Natural killer cell (primary cell): Measurements from ENCODE around the gene CDKN2B-AS1. TPM values are rescaled to one million over a fixed set of nuclear protein-coding genes. Genes with fewer than 3 reads are reported as not detected.

Source experiments
- ATAC-seq, 3 donors: fragments of 150-1000 bp in 2 of 3; fragments of 200-7000 bp in 1 of 3; cut with Tn5 transposase; 1 replicate in 1 of 3; 2 replicates in 2 of 3; pipeline ENCODE4 v1.10.0; 2021; ENCODE audit warnings: mild to moderate bottlenecking in 2 of 3, moderate library complexity in 2 of 3
- DNase-seq, 2 donors: peaks; one replicate each; pipeline versions ENCODE4 v3.0.0 to v3.0.0-alpha.2; 2013 to 2021; ENCODE audit warnings: mixed read lengths in 1 of 2
- H3K27ac ChIP-seq: one replicate; pipeline ENCODE4 v1.5.1; 2013; ENCODE audit warnings: mild to moderate bottlenecking, low read length
- H3K27me3 ChIP-seq: one replicate; pipeline ENCODE4 v1.6.1; 2013; ENCODE audit warnings: low read length; ENCODE audit not compliant: control insufficient read depth, insufficient read depth
- H3K36me3 ChIP-seq: one replicate; pipeline ENCODE4 v1.6.1; 2013; ENCODE audit warnings: low read length; ENCODE audit not compliant: control insufficient read depth, insufficient read depth
- H3K4me1 ChIP-seq: one replicate; pipeline ENCODE4 v1.6.1; 2013; ENCODE audit warnings: low read length; ENCODE audit not compliant: control insufficient read depth, insufficient read depth
- H3K4me3 ChIP-seq: one replicate; pipeline ENCODE4 v1.5.1; 2013; ENCODE audit warnings: low read length
- H3K9me3 ChIP-seq: one replicate; pipeline ENCODE4 v1.6.1; 2013; ENCODE audit warnings: low read length; ENCODE audit not compliant: control insufficient read depth, insufficient read depth
- H3K27ac Mint-ChIP-seq, 2 donors: one replicate each; pipeline ENCODE4 v1.8.0; 2022; ENCODE audit warnings: mild to moderate bottlenecking in 2 of 2, mixed read lengths in 2 of 2, moderate library complexity in 1 of 2
- H3K27me3 Mint-ChIP-seq, 2 donors: one replicate each; pipeline ENCODE4 v1.8.0; 2022; ENCODE audit warnings: low read depth in 2 of 2, mixed read lengths in 2 of 2
- H3K36me3 Mint-ChIP-seq: one replicate; pipeline ENCODE4 v1.8.0; 2022; ENCODE audit warnings: mixed read lengths
- H3K4me1 Mint-ChIP-seq, 2 donors: one replicate each; pipeline ENCODE4 v1.8.0; 2022; ENCODE audit warnings: mixed read lengths in 2 of 2
- H3K4me3 Mint-ChIP-seq: one replicate; pipeline ENCODE4 v1.8.0; 2022; ENCODE audit warnings: mild to moderate bottlenecking, moderate library complexity, mixed read lengths
- H3K9me3 Mint-ChIP-seq, 2 donors: one replicate each; pipeline ENCODE4 v1.8.0; 2022; ENCODE audit warnings: mixed read lengths in 2 of 2
- WGBS: methylation state at CpG from one replicate; pipeline ENCODE4 v1.1.7; 2013; ENCODE audit warnings: missing lambda C conversion rate; ENCODE audit not compliant: insufficient coverage; 5-methylcytosine and 5-hydroxymethylcytosine counted together
- intact Hi-C: fragments of 100-400 bp; cut with micrococcal nuclease; formaldehyde crosslinking; loops from one replicate; pipeline ENCODE4 v1.14.2; 2022
- total RNA-seq, 4 donors: library from RNA; stranded (reverse); fragments of 120-200 nt in 1 of 4; gene quantifications; one replicate each; pipeline versions ENCODE4 v1.2.3 to v1.2.4, GENCODE V29; 2013 to 2022
- TF ChIP-seq, protein P1 (sequence below): fragments of 200-600 bp; IDR thresholded peaks from one replicate; pipeline ENCODE4 v1.8.0; 2022; ENCODE audit warnings: antibody characterized with exemption

CDKN2B-AS1 gene
- total RNA-seq, 3 donors from 2014 or later (not counting 1 experiment from before 2014, with no cell fraction given), result 2.6 to 4.3 (median 3.1) TPM

DNA sequence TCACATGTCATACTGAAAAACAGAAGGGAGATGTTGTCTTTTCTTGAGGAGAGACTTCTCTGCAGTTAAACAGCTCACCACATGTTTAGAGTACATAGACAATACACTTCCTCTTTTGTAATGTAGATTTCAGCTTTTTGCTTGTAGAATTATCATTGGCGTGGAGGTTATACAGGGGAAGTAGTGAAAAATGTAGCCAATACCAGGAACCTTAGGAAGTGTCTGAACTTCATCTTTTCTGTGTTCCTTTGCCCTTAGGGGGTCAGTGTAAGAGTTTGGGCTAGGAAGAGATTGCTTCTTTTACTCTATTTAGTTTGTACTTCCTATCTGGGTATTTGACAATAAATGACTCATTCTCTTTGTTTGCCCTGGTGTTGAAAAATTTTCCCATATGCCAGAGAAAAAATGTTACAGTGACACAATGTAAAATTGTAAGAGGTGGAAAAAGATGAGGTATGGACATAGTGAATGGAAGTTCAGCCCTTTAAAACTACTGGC is 35.6 kb downstream of the CDKN2B-AS1 start:
- Histone ChIP-seq H3K27ac (no peak overlapping the region), H3K9me3 (no peaks in the 10 kb centered on the region), H3K4me1 (no peaks in the 10 kb centered on the region), H3K4me3 (no peak overlapping the region), H3K27me3 (no peaks in the 10 kb centered on the region), H3K36me3 (no peaks in the 10 kb centered on the region)
- H3K27ac Mint-ChIP-seq, result no peak overlapping the region
- intact Hi-C loops, result no loop called here
- ATAC-seq, result peak in 1 of 3 donors; percentile 53
- TF ChIP-seq, protein P1, sequence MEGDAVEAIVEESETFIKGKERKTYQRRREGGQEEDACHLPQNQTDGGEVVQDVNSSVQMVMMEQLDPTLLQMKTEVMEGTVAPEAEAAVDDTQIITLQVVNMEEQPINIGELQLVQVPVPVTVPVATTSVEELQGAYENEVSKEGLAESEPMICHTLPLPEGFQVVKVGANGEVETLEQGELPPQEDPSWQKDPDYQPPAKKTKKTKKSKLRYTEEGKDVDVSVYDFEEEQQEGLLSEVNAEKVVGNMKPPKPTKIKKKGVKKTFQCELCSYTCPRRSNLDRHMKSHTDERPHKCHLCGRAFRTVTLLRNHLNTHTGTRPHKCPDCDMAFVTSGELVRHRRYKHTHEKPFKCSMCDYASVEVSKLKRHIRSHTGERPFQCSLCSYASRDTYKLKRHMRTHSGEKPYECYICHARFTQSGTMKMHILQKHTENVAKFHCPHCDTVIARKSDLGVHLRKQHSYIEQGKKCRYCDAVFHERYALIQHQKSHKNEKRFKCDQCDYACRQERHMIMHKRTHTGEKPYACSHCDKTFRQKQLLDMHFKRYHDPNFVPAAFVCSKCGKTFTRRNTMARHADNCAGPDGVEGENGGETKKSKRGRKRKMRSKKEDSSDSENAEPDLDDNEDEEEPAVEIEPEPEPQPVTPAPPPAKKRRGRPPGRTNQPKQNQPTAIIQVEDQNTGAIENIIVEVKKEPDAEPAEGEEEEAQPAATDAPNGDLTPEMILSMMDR, result no peak
- H3K36me3 Mint-ChIP-seq, result no peaks in the 10 kb centered on the region
- no peak overlapping the region for H3K4me3 Mint-ChIP-seq
- H3K27me3 Mint-ChIP-seq, result peaks cover 0 to 2% of the 10 kb centered on the region in 2 donors
- no peak for DNase-seq
- peaks cover under 1 to 2% of the 10 kb centered on the region in 2 donors for H3K4me1 Mint-ChIP-seq
- 0% methylated on average over 1 of the region's 1 CpG for WGBS
- H3K9me3 Mint-ChIP-seq, result no peaks in the 10 kb centered on the region

DNA sequence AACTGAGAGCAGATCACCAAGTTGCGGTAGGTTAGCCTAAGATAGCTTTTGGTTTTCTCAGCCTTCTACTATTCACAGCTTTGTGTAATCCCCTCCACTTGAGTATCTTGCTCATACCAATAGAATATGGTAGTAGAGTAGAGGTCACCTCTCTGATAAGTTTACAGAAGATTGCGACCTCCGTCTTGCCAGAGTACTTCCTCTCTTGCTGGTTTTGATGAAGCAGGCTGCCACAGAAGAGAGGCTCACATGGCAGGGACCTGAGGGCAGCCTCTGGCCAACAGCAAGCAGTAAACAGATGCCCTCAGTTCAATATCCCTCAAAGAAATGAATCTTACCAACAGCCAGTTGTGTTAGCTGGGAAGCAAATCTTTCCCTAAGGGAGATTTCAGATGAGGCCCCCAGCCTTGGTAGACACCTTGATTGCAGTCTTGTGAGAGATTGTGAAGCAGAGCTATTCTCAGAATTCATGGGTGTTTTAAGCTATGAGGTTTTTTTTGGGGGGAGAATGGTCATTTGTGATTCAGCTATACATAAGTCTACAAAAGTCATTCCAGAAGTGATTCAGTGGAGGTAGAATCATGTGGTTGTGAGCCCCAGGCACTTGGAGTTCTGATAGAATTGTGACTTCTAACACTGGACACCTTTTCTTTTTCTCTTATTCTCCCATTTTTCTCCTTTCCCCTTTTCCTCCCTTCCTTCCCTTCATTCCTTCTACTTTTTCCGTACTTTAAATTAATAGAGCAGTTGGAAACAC is 37.2 kb downstream of the CDKN2B-AS1 start:
- Histone ChIP-seq H3K27ac (no peak overlapping the region), H3K36me3 (no peaks in the 10 kb centered on the region), H3K4me1 (peaks cover 6% of the 10 kb centered on the region), H3K9me3 (no peaks in the 10 kb centered on the region), H3K27me3 (no peaks in the 10 kb centered on the region), H3K4me3 (no peak overlapping the region)
- ATAC-seq (no peak), DNase-seq (no peak)
- Mint-ChIP-seq H3K4me3 (no peak overlapping the region), H3K27ac (no peak overlapping the region), H3K9me3 (no peaks in the 10 kb centered on the region), H3K27me3 (peaks cover 0 to 2% of the 10 kb centered on the region in 2 donors), H3K36me3 (no peaks in the 10 kb centered on the region), H3K4me1 (peaks cover 9 to 10% of the 10 kb centered on the region in 2 donors)
- TF ChIP-seq, protein P1, result no peak
- intact Hi-C loops, result no loop called here
- 65% methylated on average over 3 of the region's 4 CpGs for WGBS

- no peaks in the 10 kb centered on the region for H3K36me3 Mint-ChIP-seq
- WGBS, result 91% methylated on average over 6 of the region's 8 CpGs
- H3K4me3 ChIP-seq, result no peak overlapping the region
- no peaks in the 10 kb centered on the region for H3K9me3 Mint-ChIP-seq
- H3K27me3 Mint-ChIP-seq, result no peaks in the 10 kb centered on the region
- TF ChIP-seq, protein P1, result no peak
- peaks cover 6% of the 10 kb centered on the region for H3K4me1 ChIP-seq
- H3K36me3 ChIP-seq, result no peaks in the 10 kb centered on the region
- ATAC-seq (no peak), DNase-seq (no peak)
- H3K27ac ChIP-seq, result no peak overlapping the region
- H3K4me3 Mint-ChIP-seq, result no peak overlapping the region
- no peaks in the 10 kb centered on the region for H3K9me3 ChIP-seq
- no peak overlapping the region for H3K27ac Mint-ChIP-seq
- intact Hi-C loops, result no loop called here
- H3K4me1 Mint-ChIP-seq, result peaks cover 9 to 10% of the 10 kb centered on the region in 2 donors
- H3K27me3 ChIP-seq, result no peaks in the 10 kb centered on the region
These were observed 38.5 kb downstream of the CDKN2B-AS1 start for GRCh38 chr9:22033012-22033630.
